B cell (primary cell): ENCODE measurements around the gene PGM1. TPM values are rescaled to one million over a fixed set of nuclear protein-coding genes. Genes with fewer than 3 reads are reported as not detected.

Source experiments
- ATAC-seq: fragments of 200-7000 bp; cut with Tn5 transposase; one replicate; pipeline ENCODE4 v1.10.0; 2021; ENCODE audit warnings: low read depth, mild to moderate bottlenecking, moderate number of reproducible peaks, moderate library complexity
- CTCF ChIA-PET: fragments of 350-600 bp; sonication (Branson Sonifier 250); formaldehyde crosslinking; loops from one replicate; lab custom pipeline; 2021; ENCODE audit warnings: antibody characterized with exemption, inconsistent platforms; lab: Charles Lee
- POLR2A ChIA-PET: fragments of 350-600 bp; sonication (Branson Sonifier 250); formaldehyde crosslinking; loops from one replicate; lab custom pipeline; 2021; ENCODE audit warnings: antibody characterized with exemption; lab: Charles Lee
- DNase-seq: peaks from one replicate; pipeline ENCODE4 v3.0.0; 2013
- H2AFZ ChIP-seq: 2 replicates; pipeline ENCODE4 v1.6.1; 2012; ENCODE audit warnings: mild to moderate bottlenecking, low read depth, low read length; ENCODE audit not compliant: insufficient read depth, poor library complexity, severe bottlenecking
- H3K27ac ChIP-seq, 2 donors: 1 replicate in 1 of 2; 2 replicates in 1 of 2; pipeline ENCODE4 v1.5.1; 2012 to 2013; ENCODE audit warnings: low read length in 2 of 2, mild to moderate bottlenecking in 2 of 2, moderate library complexity in 1 of 2
- H3K27me3 ChIP-seq, 4 experiments: fragments of 200-600 bp in 1 of 4; sonication (generic) in 1 of 4; replicated peaks in 1 of 4; 1 replicate in 2 of 4; 2 replicates in 2 of 4; pipeline versions ENCODE4 v1.6.1 to v1.7.0; 2013 to 2016; ENCODE audit warnings: low read length in 3 of 4, mild to moderate bottlenecking in 2 of 4, mixed read lengths in 1 of 4, moderate library complexity in 1 of 4; ENCODE audit not compliant: insufficient read depth in 4 of 4, control insufficient read depth in 3 of 4; ENCODE audit errors: control extremely low read depth in 1 of 4
- H3K36me3 ChIP-seq, 2 experiments: replicated peaks in 1 of 2; 1 replicate in 1 of 2; 2 replicates in 1 of 2; pipeline versions ENCODE4 v1.6.1 to v1.7.1; 2013; ENCODE audit warnings: low read length in 1 of 2; ENCODE audit not compliant: insufficient read depth in 2 of 2, control insufficient read depth in 1 of 2; ENCODE audit errors: control extremely low read depth in 1 of 2, extremely low read depth in 1 of 2
- H3K4me1 ChIP-seq, 2 donors: fragments of 200-600 bp in 1 of 2; sonication (generic) in 1 of 2; 1 replicate in 1 of 2; 2 replicates in 1 of 2; pipeline versions ENCODE4 v1.5.1 to v1.6.1; 2013 to 2017; ENCODE audit warnings: low read length in 2 of 2; ENCODE audit not compliant: control insufficient read depth in 2 of 2, insufficient read depth in 2 of 2
- H3K4me2 ChIP-seq: replicated peaks from 2 replicates; pipeline ENCODE3; 2012; ENCODE audit warnings: mild to moderate bottlenecking, low read depth, low read length; ENCODE audit not compliant: poor library complexity, severe bottlenecking
- H3K4me3 ChIP-seq, 5 experiments: fragments of 200-600 bp in 1 of 5; sonication (generic) in 1 of 5; 1 replicate in 3 of 5; 2 replicates in 2 of 5; pipeline versions ENCODE4 v1.5.1 to v1.7.0; 2011 to 2016; ENCODE audit warnings: low read length in 4 of 5, mild to moderate bottlenecking in 4 of 5, low read depth in 2 of 5, control low read depth in 1 of 5, moderate library complexity in 1 of 5; ENCODE audit not compliant: insufficient read depth in 1 of 5; ENCODE audit errors: control extremely low read depth in 1 of 5, extremely low read depth in 1 of 5
- H3K79me2 ChIP-seq: fragments of 200-600 bp; sonication (generic); one replicate; pipeline ENCODE4 v1.6.0; 2016; ENCODE audit warnings: low read length; ENCODE audit not compliant: control insufficient read depth, insufficient read depth
- H3K9ac ChIP-seq: fragments of 200-600 bp; sonication (generic); 2 replicates; pipeline ENCODE4 v1.6.1; 2017; ENCODE audit warnings: mild to moderate bottlenecking, low read length, moderate library complexity
- H3K9me3 ChIP-seq, 3 donors: one replicate each; pipeline versions ENCODE4 v1.6.1 to v1.7.1; 2013; ENCODE audit warnings: low read length in 2 of 3; ENCODE audit not compliant: control insufficient read depth in 2 of 3, insufficient read depth in 1 of 3; ENCODE audit errors: control extremely low read depth in 1 of 3
- H4K20me1 ChIP-seq: 2 replicates; pipeline ENCODE4 v1.6.0; 2012; ENCODE audit warnings: mild to moderate bottlenecking, low read length; ENCODE audit not compliant: insufficient read depth, control insufficient read depth, poor library complexity, severe bottlenecking
- H3K27ac Mint-ChIP-seq: one replicate; pipeline ENCODE4 v1.8.0; 2021; ENCODE audit warnings: mixed read lengths
- H3K27me3 Mint-ChIP-seq: one replicate; pipeline ENCODE4 v1.8.0; 2021; ENCODE audit warnings: mixed read lengths
- H3K4me1 Mint-ChIP-seq: one replicate; pipeline ENCODE4 v1.8.0; 2021; ENCODE audit warnings: mixed read lengths
- H3K4me3 Mint-ChIP-seq: one replicate; pipeline ENCODE4 v1.8.0; 2021; ENCODE audit warnings: mixed read lengths
- H3K9me3 Mint-ChIP-seq: one replicate; pipeline ENCODE4 v1.8.0; 2022; ENCODE audit warnings: mixed read lengths; ENCODE audit not compliant: insufficient read depth
- EZH2 ChIP-seq: IDR thresholded peaks from 2 replicates; pipeline ENCODE4 v1.6.1; 2012; ENCODE audit warnings: borderline replicate concordance, low read depth, mild to moderate bottlenecking, moderate library complexity, low read length; ENCODE audit not compliant: insufficient read depth, poor library complexity, severe bottlenecking
- WGBS: methylation state at CpG from one replicate; pipeline ENCODE4 v1.1.5; 2013; ENCODE audit warnings: missing lambda C conversion rate; ENCODE audit not compliant: insufficient coverage; 5-methylcytosine and 5-hydroxymethylcytosine counted together
- intact Hi-C: fragments of 100-400 bp; cut with micrococcal nuclease; formaldehyde crosslinking; loops from one replicate; pipeline ENCODE4 v1.10.0; 2022
- polyA plus RNA-seq: library from polyadenylated mRNA; depleted of rRNA; stranded (reverse); fragments of >200 nt; gene quantifications from 2 replicates; pipeline ENCODE4 v1.2.3, GENCODE V29; 2012
- total RNA-seq, 2 donors: library from RNA; stranded (reverse); fragments of 120-200 nt in 1 of 2; gene quantifications; 1 replicate in 1 of 2; 2 replicates in 1 of 2; pipeline versions ENCODE4 v1.2.3 to v1.2.4, GENCODE V29; 2013 to 2022
- TF ChIP-seq, protein P1 (sequence below): fragments of 200-600 bp; IDR thresholded peaks from one replicate; pipeline ENCODE4 v1.8.0; 2022; ENCODE audit warnings: antibody characterized with exemption, mild to moderate bottlenecking

PGM1 gene
- total and polyA plus RNA-seq, 2 donors (not counting 1 experiment from before 2014, with no cell fraction given) = 4.2 to 13.2 TPM

DNA sequence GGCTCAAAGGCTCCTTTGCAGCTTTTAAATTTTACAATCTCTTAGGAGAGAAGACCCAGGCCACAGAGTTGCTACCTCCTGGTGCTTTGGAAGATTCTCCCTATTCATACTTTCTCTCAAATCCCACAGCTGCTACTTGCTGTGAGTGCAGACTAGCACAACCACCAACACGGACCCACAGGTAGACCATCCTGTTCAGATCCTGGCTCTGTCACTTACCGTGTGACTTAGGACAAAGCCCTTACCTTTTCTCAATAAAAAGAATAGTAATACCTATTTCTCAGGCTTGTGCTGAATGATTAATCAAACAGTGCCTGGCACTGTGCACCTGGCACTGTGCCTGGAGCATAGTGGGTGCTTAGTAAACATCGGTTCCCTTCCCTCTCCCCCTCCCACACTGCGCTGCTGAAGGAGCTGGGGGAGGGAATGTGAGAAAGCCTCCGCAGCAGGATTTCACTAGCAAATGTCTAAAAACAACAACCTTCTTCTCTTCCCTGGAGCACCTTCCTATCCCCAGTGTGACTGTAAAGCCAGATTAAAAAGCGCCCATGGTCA is 81.7 kb downstream of the PGM1 start:
- Histone ChIP-seq H3K36me3 (no peaks in the 10 kb centered on the region), H3K4me2 (no peak overlapping the region), H3K9ac (no peak overlapping the region), H3K4me3 (no peak overlapping the region), H4K20me1 (no peaks in the 10 kb centered on the region), H3K27ac (no peak overlapping the region), H3K27me3 (no peaks in the 10 kb centered on the region), H2AFZ (no peak overlapping the region), H3K9me3 (peaks cover 0 to 5% (median 3%) of the 10 kb centered on the region in 3 donors), H3K4me1 (no peaks in the 10 kb centered on the region), H3K79me2 (no peaks in the 10 kb centered on the region)
- CTCF ChIA-PET = interaction anchor here (0.8 to 4.7 kb wide), 8 partner anchors 12 to 571 kb away, joined by 3 to 27 read pairs (median 4); no protein-coding TSS in a partner anchor
- Mint-ChIP-seq H3K9me3 (no peaks in the 10 kb centered on the region), H3K4me3 (no peak overlapping the region), H3K27ac (no peak overlapping the region), H3K4me1 (no peaks in the 10 kb centered on the region), H3K27me3 (no peaks in the 10 kb centered on the region)
- TF ChIP-seq, protein P1, sequence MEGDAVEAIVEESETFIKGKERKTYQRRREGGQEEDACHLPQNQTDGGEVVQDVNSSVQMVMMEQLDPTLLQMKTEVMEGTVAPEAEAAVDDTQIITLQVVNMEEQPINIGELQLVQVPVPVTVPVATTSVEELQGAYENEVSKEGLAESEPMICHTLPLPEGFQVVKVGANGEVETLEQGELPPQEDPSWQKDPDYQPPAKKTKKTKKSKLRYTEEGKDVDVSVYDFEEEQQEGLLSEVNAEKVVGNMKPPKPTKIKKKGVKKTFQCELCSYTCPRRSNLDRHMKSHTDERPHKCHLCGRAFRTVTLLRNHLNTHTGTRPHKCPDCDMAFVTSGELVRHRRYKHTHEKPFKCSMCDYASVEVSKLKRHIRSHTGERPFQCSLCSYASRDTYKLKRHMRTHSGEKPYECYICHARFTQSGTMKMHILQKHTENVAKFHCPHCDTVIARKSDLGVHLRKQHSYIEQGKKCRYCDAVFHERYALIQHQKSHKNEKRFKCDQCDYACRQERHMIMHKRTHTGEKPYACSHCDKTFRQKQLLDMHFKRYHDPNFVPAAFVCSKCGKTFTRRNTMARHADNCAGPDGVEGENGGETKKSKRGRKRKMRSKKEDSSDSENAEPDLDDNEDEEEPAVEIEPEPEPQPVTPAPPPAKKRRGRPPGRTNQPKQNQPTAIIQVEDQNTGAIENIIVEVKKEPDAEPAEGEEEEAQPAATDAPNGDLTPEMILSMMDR = no peak
- TF ChIP-seq EZH2 = no peak
- intact Hi-C loops = loop anchor here (1.0 kb wide), 1 partner anchor 571 kb away; no protein-coding TSS in a partner anchor
- POLR2A ChIA-PET = no interaction called here
- no peak for DNase-seq
- WGBS = 94% methylated on average over 2 of the region's 6 CpGs
- ATAC-seq = no peak

DNA sequence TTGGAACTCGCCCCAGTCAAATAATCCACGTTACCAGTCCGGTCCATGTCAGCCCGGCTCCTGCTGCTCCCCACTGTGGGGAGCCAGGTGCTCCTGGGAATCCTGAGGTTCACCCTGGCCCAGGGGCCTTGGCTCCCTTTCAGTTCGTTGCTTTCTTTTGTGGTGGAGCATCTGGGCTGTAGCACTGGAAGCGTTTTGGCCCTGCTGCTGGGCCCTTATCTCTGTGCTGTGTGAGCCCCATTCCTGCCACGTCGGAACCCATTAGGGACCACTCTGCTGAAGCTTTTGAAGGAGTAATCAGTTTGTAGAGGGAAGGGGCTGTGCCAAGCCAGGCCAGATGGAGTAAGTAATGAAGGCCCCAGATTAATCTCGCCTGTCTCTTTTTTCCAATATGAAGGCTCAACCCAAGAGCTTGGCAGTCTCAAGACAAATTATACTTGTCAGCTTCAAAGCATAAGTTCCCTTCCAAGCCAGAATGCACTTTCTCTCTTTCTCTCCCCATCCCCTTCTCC is 82.3 kb downstream of the PGM1 start:
- Mint-ChIP-seq H3K4me3 (no peak overlapping the region), H3K4me1 (no peaks in the 10 kb centered on the region), H3K27ac (no peak overlapping the region), H3K9me3 (no peaks in the 10 kb centered on the region), H3K27me3 (peaks cover under 1% of the 10 kb centered on the region)
- Histone ChIP-seq H3K4me3 (no peak overlapping the region), H2AFZ (no peak overlapping the region), H3K36me3 (no peaks in the 10 kb centered on the region), H3K9ac (no peak overlapping the region), H3K9me3 (peaks cover under 1 to 5% (median 3%) of the 10 kb centered on the region in 3 donors), H3K4me1 (no peaks in the 10 kb centered on the region), H3K27ac (no peak overlapping the region), H3K4me2 (no peak overlapping the region), H3K79me2 (no peaks in the 10 kb centered on the region), H3K27me3 (peaks cover 0 to 3% (median 0%) of the 10 kb centered on the region in 4 experiments), H4K20me1 (no peaks in the 10 kb centered on the region)
- no peak for DNase-seq
- intact Hi-C loops = no loop called here
- 95% methylated on average over 8 of the region's 9 CpGs for WGBS
- TF ChIP-seq EZH2 = no peak
- TF ChIP-seq, protein P1 = no peak
- no peak for ATAC-seq
- ChIA-PET POLR2A (no interaction called here), CTCF (interaction anchor here (1.7 to 4.7 kb wide), 3 partner anchors 16 to 462 kb away, joined by 4 to 27 read pairs (median 13); no protein-coding TSS in a partner anchor)
